Non-pigmented ciliary epithelial cell (primary cell): ENCODE data around the gene MLXIPL.
"Not testable (repeated sequence)": the region's sequence is repeated elsewhere in the genome, so short reads cannot be mapped to it uniquely, and the experiment has no call there.

ENCODE experiments used
- DNase-seq: peaks from one replicate; pipeline ENCODE4 v3.0.0-alpha.2; 2010; ENCODE audit warnings: low read depth

Gene MLXIPL

GRCh38 chr7:73613954-73614735 is 10.2 kb downstream of the MLXIPL start:
- DNase-seq, result no peak

DNA sequence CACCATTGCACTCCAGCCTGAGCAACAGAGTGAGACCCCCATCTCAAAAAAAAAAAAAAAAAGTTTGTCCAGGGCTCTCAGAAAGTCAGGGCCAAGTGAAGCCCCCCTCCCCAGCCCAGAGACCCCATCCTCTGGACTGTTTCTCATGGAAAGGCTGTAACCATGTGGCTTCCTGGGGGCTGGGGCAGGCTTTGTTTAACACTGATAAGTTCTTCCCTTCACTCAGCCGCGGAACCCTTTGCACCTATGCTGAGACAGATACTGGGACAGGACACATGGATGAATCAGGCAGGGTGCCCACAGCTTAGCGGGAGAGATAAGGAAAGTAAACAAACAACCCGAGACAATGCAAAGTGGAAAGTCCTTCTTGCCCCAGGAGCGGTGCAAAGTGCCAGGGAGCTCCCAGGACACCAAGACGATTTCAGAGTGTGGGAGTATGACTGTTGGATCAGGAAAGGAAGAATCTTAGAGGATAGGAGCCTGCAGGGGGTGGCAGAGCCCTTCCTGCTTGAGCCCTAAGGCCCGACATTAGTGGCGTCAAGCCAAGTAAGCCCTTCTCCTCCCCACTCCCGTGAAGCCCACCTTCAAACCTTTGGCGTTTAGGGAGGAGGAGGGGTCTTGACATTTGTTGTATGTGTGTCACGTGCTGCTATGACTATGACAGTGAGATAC is 11.6 kb downstream of the MLXIPL start:
- DNase-seq, result no peak

DNA sequence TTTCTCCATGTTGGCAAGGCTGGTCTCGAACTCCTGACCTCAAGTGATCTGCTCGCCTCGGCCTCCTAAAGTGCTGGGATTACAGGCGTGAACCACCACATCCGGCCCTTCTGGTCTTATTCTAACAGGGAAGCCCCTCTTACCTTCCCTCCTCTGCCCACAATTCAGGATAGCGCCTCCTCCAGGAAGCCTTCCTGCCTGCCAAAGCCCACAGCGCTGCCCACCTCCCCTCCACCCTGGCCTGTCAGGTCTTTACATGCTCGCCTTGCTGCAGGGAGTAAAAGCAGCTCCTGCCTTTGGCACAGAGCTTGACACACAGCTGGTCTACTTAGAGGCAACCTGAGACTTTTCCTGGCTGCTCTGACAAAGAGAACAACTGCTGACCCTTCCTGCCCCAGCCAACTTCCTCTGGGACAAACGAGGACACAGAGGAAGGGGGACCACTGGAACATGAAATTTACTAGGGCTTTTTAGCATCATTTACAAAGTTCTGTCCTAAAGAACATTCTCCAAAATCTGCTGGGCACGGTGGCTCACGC is 13.2 kb downstream of the MLXIPL start:
- DNase-seq, result no peak

DNA sequence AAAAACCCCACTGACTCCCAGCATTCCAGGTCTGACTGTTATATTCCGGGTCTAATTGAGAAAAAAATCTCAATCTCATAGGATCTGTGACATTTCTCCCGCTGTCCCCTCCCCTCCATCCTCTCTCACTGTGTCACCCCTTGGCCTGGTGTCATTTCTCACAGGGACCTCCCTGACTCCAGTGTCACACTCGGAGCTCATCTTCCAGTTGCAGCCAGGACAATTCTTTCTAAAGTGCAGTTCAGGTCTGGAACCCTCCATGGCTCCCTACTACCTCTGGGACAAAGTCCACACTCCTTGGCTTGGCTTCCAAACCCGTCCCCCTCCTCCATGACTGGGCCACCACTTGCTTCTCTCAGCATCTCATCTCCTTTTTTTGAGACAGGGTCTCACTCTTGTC is 14.2 kb downstream of the MLXIPL start:
- no peak for DNase-seq

GRCh38 chr7:73607692-73607983 is 16.7 kb downstream of the MLXIPL start:
- not testable (repeated sequence) for DNase-seq

GRCh38 chr7:73606801-73607691 is 17.3 kb downstream of the MLXIPL start:
- DNase-seq, result no peak

GRCh38 chr7:73605601-73606220 is 18.6 kb downstream of the MLXIPL start:
- DNase-seq, result no peak

DNA sequence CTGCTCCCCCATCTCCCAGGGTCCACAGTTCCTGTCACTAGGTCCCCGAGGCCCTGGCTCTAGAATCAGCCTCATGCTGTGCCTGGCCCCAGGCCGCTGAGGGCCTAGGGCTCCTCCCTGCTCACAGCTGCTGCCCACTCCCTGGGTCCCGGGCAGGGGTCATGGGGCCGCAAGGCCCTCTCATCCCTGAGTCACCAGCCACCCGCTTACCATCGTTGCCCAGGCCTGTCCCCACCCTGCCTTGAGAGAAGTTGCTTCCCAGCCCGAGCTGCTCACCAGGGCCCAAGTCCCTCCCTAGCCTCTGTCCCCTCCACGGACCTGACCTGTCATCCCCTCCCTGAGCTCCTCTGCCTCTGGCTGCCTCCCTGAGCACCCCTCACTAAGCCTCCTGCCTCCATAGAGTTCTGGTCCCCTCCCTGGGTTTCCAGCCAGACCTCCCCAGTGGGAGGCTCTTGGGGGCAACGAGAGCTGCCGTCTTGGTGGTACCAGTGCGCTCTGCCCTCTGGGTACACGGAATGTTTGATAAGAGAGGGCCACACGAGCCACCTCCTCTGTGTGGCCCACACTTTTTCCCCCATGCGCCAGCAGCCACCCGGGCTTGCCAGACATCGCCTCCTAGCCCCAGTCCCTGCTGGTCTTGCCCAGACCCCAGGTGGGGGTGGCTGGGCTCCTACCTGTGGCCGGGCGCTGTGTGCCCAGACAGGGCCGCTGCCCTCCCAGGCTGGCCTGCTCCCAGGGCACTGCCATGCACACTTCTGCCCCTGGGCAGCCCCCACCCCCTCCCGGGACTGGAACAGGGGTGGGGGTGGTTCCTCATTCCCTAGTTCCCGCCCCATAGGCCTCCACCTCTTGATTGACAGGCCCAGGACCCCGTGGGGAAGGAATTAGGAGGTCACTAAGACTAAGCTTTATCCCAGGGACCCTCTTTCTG is 21.3 kb downstream of the MLXIPL start:
- DNase-seq, result no peak

GRCh38 chr7:73599916-73600315 is 24.4 kb downstream of the MLXIPL start:
- no peak for DNase-seq

DNA sequence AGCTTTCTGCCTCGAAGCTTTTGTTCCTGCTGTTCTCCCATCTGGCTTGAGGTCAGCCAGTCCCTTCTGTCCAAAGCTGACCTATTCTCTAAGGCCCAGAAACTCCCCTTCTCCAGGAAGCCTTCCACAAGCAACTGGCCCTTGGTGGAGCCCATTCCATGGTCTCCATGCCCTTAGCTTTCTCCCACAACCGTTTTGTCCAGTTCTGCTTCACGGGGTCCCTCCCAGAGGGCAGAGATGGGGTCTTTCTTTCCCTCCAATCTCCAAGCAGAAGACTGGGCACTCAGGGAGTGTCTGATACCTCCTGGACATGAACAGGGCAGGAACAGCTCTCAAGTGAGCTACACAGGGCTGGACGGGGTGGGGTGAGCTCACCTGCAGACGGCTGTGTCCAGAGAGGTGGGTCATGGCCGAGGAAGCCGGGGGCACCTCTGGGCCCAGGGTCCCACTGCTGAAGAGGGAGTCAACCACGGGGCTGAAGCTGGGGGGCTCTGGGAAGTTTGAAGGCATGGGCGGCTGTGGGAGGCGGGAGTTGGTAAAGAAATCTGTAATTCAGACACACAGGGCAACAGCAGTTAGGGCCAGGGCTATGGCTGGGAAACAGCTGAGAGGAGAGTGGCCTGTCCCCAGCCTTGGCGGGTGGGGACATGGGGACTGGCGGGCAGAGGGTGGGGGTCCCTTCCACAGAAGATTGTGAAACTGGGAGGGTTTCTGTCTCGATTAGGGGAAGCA is 25.0 kb downstream of the MLXIPL start:
- no peak for DNase-seq

DNA sequence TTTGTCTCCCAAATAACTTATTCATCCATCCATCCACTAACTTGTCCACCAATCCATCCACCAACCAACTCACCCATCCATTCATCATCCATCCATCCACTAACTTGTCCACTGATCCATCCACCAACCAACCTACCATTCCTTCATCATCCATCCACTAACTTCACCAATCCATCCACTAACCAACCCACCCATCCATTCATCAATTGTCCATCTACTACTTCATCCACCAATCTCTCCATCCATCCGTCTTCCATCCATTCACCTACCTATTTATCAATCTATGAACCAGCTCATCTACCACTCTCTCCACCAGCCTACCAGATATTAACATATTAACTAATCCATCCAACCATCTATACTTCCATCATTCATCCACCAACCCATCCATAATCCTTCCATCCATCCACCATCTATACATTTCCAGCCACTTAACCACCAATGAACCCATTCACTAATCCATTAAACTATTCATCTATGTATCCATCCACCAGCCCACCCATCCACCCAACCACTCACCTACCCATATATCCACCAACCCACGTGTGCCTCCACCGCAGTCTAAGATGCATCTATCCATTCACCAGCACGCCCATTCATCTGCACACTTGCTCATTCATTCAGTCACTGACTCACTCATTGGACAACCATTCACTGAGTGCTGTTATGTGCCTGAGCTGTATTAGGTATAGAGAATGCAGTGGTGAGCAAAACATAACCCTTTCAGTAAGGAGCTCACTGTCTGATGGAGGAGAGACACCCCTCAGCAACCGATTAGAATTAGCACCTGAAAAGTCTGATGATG is 26.1 kb downstream of the MLXIPL start:
- DNase-seq, result no peak

DNA sequence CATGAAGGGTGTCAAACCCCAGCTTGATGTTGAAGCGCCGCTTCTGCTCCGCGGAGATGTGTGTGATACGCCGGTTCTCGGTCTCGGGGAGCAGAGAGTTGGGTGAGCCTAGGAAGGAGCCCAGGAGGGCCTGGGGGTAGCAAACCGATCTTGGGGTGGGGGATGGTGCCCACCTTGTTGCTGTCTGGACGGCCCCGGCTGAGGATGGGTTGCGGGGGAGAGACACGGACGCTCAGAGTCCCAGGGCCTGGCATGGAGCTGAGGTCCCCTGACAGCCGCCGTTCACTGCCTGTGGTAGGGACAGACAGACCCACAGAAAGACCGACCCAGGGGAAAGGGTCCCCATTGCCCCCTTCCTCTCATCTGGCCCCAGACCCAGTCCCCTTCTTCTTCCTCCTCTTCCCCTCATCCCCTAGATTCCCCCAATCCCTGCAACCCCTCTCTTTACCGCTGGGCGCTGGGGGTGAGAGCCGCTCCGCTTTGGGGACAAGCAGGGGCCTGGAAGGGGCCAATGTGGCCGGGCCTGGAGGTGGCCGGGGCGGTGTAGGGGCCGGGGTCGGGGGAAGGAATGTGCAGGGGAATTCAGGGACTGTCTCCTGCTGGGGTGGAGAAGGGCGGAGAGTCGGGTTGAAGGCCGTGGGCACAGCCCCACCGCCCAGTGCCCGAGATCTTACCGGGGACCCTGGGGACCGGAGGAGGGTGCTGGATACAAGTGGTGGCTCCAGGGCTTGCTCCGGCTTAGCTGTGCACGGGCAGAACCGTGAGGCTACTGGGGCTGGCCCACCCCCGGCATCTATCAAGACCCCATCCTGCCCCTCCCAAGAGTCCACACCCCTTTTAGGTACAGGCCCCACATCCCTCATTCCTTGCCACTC is 27.9 kb downstream of the MLXIPL start:
- no peak for DNase-seq

DNA sequence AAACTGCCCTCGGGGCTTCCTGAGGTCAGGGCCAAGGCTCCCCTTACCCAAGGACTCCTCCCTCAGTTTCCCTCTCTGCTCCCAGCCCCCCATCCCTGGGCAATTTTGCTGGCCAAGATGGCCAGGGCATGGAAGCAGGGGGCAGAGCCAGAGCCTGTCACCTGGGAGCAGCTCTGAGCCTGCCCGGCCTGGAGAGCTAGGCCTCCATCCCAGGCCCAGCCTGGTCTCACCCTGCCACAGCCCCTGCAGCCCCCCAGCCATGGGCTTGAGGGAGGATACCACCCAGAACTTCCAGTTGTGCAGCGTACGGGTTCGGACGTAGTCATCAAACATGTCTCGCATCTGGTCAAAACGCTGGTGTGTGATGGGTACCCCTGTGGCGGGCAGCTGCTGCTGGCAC is 29.0 kb downstream of the MLXIPL start:
- no peak for DNase-seq

- DNase-seq, result no peak
Measured at GRCh38 chr7:73593207-73594045, 30.9 kb downstream of the MLXIPL start.

DNA sequence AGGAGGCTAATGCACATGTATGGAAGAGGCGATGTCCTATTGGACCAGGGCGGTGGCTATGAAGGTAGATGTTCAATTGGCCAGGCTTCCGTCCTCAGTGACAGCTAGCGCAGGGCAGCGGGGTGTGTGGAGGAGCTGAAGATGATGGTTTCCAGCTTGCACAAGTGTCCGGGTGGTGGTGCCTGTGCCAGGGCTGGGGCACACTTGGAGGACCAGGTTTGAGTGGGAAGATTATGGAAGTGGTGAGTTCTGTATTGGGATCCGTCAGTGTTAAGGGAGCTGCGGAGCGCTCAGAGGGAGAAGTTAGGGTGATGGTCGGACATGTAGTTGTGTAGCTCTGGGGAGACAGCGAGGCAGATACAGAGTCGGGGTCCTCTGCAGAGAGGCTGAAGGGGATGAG is 37.4 kb downstream of the MLXIPL start:
- no peak for DNase-seq

GRCh38 chr7:73585196-73585595 is 39.1 kb downstream of the MLXIPL start:
- DNase-seq, result no peak

GRCh38 chr7:73582664-73583202 is 41.6 kb downstream of the MLXIPL start:
- no peak for DNase-seq
